ENCODE measurements around the gene ALPP.
"Not testable (repeated sequence)": the region's sequence is repeated elsewhere in the genome, so short reads cannot be mapped to it uniquely, and the experiment has no call there.

Gene ALPP

DNA sequence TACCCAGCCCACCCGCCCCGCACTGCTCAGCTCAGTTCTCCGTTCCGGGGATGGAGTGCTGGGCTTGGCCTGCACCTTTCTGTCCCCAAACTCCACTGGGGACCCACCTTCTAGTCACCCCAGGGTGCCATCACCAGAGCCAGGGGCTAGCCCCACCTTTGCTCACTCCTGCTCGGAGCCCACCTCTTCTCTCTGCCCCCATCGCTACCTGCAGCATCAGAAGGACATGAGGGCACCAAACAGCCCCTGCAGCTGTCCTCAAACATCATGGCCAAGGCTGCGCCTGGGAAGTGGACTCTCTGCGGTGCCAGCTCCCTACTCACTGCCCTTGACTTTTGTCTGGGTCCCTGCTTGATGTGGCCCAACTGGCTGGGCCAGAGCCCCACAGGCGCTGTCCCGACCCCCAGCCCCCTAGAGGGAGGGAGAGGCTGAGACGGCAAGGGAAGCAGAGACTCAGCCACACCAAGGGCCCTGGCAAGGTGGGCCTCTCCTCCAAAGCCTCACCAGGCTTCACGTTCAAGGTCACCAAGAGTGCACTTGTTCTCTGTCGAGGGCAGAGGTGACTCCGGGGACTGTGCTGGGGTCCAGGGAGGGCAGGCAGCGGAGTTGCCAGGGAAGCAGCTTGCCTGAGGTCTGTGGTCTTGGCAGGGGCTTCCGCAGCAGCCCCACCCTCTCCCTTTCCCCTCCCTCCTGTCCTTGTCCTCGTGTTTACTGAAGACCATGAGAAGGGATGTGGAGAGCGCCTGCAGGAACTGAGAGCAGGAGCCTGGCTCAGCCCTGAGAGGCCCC lies 13.6 kb upstream of the ALPP start:
- not testable (repeated sequence) for DNase-seq

DNA sequence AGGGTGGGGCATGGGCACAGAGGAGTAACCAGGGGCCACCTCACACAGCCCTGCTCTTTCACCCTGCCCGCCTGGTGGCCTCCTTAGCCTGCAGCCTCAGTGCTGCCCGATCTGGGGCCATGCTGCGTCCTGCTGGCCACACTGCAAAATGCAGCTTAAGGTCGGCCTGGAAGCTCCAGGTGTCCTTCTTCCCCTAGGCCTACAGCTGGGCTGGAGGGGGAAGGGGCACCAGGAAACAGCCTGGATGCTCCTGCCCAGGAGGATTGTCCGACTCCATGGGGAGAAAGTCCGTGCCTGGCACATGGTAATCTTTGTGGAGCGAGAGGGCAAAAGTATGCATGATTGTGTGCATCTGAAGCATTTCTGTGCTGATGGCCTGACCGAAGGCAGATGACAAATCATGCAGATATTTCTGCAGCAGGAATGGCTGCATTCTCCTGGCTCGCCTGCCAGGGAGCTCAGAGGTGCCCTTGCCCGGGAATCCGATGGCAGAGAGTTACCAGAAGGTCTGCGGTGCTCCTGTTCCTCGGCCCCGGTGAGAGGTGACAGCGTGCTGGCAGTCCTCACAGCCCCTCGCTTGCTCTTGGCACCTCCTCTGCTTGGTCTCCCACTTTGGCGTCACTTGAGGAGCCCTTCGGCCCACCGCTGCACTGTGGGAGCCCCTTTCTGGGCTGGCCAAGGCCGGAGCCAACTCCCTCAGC lies 12.8 kb upstream of the ALPP start:
- no peak for DNase-seq

GRCh38 chr2:232366461-232366860 lies 12.1 kb upstream of the ALPP start:
- not testable (repeated sequence) for DNase-seq

DNA sequence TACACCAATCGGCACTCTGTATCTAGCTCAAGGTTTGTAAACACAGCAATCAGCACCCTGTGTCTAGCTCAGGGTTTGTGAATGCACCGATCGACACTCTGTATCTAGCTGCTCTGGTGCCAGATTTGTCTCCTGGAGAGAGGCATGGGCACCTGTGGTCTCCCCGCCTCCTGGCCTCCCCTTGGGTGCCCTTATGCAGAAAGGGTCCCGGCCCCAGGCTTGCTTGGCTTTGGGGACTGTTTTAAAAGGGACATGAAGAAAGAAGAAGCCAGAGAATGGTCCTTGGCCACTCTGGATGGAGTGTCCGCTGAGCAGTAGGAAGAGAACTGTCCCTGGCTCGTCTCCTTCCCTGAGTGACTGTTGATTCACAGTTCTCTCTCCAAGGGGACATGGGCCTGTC lies 11.5 kb upstream of the ALPP start:
- DNase-seq, result no peak

DNA sequence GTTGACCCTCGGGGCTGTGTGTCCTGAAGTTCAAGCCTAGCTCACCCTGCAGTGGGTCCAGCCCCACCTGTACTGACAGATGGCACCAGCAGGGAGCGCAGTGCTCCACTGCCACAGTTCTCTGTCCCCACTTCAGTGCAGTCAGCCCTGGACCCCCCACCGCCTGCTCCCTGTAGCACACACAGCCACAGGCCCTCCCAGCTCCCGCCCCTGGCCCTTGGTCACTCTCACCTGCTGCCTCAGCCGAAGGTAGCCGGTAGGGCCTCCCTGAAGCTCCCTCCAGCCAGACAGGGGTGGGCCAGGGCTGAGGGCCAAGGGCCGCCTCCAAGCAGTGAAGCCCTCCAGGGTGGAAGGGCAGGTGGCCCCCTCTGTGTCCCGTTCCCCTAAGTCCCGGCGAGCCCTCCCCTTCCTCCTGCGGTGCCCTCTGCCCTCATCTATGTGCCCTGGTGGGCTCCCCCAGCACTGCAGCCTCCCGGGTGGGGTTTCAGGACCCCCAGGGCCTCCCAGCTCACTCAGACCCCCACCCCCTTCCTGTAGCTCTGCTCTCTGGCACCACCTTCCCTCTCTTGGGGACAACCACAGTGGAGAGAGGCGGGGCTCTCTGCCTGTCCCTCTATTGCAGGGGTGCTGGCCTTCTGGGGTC lies 10.8 kb upstream of the ALPP start:
- no peak for DNase-seq

- DNase-seq, result no peak
Observed at GRCh38 chr2:232368311-232368731, 10.2 kb upstream of the ALPP start.

GRCh38 chr2:232369126-232369951 lies 9.2 kb upstream of the ALPP start:
- no peak for DNase-seq

DNA sequence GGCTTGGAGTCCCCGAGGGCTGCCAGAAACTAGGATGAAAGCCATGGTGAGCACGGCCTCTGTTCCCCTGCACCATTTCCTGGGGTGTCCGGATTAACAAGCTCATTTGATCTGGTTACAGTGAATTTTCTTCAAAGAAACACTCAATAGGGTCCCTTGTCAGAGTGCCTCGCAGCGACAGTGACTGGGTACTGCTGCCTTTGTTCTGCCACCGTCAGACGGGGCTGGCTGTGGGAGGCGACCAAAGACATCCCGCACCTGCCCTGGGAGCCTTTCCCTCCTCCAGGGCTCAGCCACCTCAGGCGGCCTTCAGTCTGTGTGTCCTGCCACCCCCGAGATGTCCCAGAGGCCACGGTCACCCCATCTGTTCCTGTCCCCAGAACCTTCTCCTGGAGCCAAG lies 8.5 kb upstream of the ALPP start:
- DNase-seq, result not testable (repeated sequence)

DNA sequence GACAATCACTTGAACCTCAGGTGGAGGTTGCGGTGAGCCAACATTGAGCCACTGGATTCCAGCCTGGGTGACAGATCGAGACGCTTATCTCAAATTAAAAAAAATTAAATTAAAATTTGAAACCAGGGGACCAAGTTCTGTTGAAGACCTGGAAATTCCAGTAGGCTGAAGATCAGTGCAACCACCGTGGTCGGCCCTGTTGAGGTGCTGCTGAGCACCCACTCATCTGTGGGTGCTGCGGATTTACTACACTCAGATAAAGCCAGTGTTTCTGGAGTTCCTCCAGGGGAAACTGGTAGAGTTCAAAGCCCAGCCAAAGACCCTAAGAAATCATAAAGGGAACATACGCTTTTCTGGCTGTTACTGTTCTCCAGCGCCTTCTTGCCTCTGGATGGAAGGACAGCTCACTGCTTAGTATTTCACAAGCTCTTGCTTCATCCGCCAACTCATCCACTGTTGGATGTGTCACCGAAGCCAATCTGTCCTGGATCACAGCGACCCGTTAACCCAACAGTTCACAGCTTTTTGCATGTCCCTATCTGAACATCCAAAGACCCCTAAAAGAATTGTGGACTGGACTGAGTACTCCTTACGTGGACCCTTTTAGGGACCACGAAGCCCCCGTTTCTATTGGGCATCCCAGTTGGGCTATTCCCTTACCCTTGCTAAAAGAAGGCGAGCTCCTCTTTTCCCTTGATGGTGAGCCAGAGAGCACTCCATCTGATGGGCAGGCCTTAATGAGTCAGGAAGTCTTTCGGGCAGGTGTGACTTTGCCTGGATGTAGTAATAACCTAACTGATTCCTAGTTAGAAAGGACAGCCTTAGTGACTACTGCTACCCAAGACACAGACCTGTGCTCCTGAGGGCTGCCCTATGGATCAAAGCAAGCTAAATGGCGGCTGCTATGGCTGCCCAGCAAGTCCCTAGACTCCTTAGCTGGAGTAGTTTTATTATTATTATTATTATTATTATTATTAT lies 6.0 kb upstream of the ALPP start:
- no peak for DNase-seq

DNA sequence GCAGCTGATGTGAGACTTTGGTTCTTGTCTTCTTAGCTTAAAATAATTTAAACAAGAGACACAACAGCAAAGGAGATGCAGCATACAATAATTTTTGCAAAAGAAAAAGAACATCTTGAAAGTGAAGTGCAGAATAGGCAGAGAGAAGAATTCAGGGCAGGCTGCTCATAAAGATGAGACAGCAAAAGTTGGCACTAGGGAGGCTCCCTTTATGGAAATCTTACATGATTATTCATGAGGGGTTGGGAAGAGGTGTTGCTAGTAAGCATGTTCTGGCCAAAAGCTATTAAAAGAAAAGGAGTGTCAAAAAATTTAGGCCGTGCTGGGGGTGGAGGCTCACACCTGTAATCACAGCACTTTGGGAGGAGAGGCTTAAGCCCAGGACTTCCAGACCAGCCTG lies 4.2 kb upstream of the ALPP start:
- DNase-seq, result no peak

DNA sequence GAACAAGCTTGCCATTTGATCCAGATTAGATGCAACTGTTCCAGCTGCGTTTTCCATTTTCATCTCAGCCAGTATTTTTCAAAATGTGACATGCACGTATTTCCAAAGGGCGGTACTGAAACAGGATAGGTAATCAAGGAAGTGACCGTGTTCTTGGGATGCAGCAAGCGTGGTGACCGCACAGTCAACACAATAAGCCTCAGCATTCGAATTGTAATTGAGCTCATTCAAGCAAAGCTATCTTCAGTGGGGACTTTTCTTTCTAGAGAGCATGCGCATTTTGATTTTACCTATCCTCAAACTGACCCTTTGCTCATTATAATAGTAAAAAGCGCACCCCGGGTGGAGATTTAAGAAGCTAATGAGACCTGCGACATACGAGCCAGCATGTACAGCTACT lies 3.4 kb upstream of the ALPP start:
- DNase-seq, result no peak

GRCh38 chr2:232376260-232376659 lies 2.3 kb upstream of the ALPP start:
- no peak for DNase-seq

- no peak for DNase-seq
Observed at GRCh38 chr2:232376713-232377112, 1.8 kb upstream of the ALPP start.

GRCh38 chr2:232377319-232377718 lies 1.2 kb upstream of the ALPP start:
- DNase-seq, result no peak

- no peak for DNase-seq
Observed at GRCh38 chr2:232377841-232378734, 463 bp upstream of the ALPP start.

DNA sequence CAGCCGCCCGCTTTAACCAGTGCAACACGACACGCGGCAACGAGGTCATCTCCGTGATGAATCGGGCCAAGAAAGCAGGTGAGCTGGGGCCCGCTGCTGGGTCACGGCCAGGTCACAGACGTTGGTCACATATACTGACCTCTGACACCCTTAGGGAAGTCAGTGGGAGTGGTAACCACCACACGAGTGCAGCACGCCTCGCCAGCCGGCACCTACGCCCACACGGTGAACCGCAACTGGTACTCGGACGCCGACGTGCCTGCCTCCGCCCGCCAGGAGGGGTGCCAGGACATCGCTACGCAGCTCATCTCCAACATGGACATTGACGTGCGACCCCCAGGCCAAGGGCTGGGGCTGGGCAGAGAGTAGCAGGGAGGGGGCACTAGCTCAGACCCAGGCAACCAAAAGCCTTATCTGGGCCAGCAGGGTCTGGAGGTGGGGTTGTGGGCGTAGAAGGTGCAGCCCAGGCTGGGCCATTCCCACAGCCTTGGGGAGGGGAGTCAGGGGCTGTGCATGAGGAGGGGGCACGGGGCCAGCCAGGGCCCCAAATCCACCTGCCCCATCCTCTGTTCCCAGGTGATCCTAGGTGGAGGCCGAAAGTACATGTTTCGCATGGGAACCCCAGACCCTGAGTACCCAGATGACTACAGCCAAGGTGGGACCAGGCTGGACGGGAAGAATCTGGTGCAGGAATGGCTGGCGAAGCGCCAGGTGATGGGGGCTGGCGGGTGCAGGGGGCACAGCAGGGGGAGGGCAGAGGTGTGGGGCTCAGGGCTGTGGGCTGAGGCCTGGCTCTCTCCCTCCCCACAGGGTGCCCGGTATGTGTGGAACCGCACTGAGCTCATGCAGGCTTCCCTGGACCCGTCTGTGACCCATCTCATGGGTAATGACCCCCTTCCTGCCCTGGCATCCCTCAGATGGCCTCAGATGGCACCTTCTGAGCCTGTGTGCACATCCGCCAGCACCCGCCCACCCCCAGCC lies 1.3 kb downstream of the ALPP start:
- DNase-seq, result not testable (repeated sequence)

DNA sequence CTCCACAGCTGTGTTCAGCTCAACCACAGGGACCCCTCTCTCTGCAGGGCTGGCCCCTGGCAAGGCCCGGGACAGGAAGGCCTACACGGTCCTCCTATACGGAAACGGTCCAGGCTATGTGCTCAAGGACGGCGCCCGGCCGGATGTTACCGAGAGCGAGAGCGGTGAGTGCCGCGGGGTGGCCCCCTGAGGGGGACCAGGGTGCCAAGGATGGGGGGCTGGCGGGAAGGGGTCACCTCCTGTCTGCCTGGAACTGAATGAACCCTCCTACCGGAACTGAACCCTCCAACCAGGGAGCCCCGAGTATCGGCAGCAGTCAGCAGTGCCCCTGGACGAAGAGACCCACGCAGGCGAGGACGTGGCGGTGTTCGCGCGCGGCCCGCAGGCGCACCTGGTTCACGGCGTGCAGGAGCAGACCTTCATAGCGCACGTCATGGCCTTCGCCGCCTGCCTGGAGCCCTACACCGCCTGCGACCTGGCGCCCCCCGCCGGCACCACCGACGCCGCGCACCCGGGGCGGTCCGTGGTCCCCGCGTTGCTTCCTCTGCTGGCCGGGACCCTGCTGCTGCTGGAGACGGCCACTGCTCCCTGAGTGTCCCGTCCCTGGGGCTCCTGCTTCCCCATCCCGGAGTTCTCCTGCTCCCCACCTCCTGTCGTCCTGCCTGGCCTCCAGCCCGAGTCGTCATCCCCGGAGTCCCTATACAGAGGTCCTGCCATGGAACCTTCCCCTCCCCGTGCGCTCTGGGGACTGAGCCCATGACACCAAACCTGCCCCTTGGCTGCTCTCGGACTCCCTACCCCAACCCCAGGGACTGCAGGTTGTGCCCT lies 2.9 kb downstream of the ALPP start:
- DNase-seq, result not testable (repeated sequence)
